T-helper 2 cell treated with Interferon-gamma antibody and Interleukin-4, amounts not matched to agents 100 ng/mL and 5 ng/mL, for 36 hours (primary cell): ENCODE results near the gene PLEKHN1. TPM values are rescaled to one million over a fixed set of nuclear protein-coding genes. Genes with fewer than 3 reads are reported as not detected.

Experiments used
- intact Hi-C: fragments of 100-400 bp; cut with micrococcal nuclease; formaldehyde crosslinking; loops from one replicate; pipeline ENCODE4 v1.15.1; 2023
- total RNA-seq: library from RNA; stranded (reverse); gene quantifications from 2 replicates; pipeline ENCODE4 v1.2.3, GENCODE V29; 2022

PLEKHN1 gene
- total RNA-seq, 1 donor from 2014 or later = 2.2 TPM

GRCh38 chr1:973459-974292, 7.4 kb downstream of the PLEKHN1 start:
- intact Hi-C loops = no loop called here

- intact Hi-C loops = no loop called here
Measured at GRCh38 chr1:974293-974640, 8.0 kb downstream of the PLEKHN1 start.

- intact Hi-C loops = loop anchor here (5.0 kb wide), 1 partner anchor 68 kb away; no protein-coding TSS in a partner anchor
Measured at GRCh38 chr1:974687-975328, 8.5 kb downstream of the PLEKHN1 start.

- intact Hi-C loops = loop anchor here (5.0 kb wide), 1 partner anchor 68 kb away; no protein-coding TSS in a partner anchor
Measured at GRCh38 chr1:975365-975764, 9.1 kb downstream of the PLEKHN1 start.

GRCh38 chr1:975896-976683, 9.8 kb downstream of the PLEKHN1 start:
- intact Hi-C loops = loop anchor here (5.0 kb wide), 1 partner anchor 69 kb away; no protein-coding TSS in a partner anchor

GRCh38 chr1:976791-977190, 10.5 kb downstream of the PLEKHN1 start:
- intact Hi-C loops = loop anchor here (5.0 kb wide), 1 partner anchor 69 kb away; no protein-coding TSS in a partner anchor

- intact Hi-C loops = loop anchor here (5.0 kb wide), 1 partner anchor 71 kb away; no protein-coding TSS in a partner anchor
Measured at GRCh38 chr1:978069-978834, 12.0 kb downstream of the PLEKHN1 start.

- intact Hi-C loops = loop anchor here (5.0 kb wide), 1 partner anchor 72 kb away; no protein-coding TSS in a partner anchor
Measured at GRCh38 chr1:978835-979743, 12.8 kb downstream of the PLEKHN1 start.

- intact Hi-C loops = loop anchor here (5.0 to 10.0 kb wide), 2 partner anchors 55 to 72 kb away; no protein-coding TSS in a partner anchor
Measured at GRCh38 chr1:979744-980072, 13.4 kb downstream of the PLEKHN1 start.

- intact Hi-C loops = loop anchor here (10.0 kb wide), 1 partner anchor 55 kb away; no protein-coding TSS in a partner anchor
Measured at GRCh38 chr1:980137-980571, 13.9 kb downstream of the PLEKHN1 start.

- intact Hi-C loops = loop anchor here (10.0 kb wide), 1 partner anchor 54 kb away; no protein-coding TSS in a partner anchor
Measured at GRCh38 chr1:980602-981395, 14.5 kb downstream of the PLEKHN1 start.

- intact Hi-C loops = loop anchor here (10.0 kb wide), 1 partner anchor 53 kb away; no protein-coding TSS in a partner anchor
Measured at GRCh38 chr1:981491-981954, 15.2 kb downstream of the PLEKHN1 start.

- intact Hi-C loops = loop anchor here (10.0 kb wide), 1 partner anchor 53 kb away; no protein-coding TSS in a partner anchor
Measured at GRCh38 chr1:981955-982558, 15.8 kb downstream of the PLEKHN1 start, which contains the start of gene PERM1. PERM1 (minus strand) TSS chr1:982093; CDS start chr1:981029, 1,064 bp downstream.

- intact Hi-C loops = loop anchor here (10.0 kb wide), 1 partner anchor 52 kb away; no protein-coding TSS in a partner anchor
Measured at GRCh38 chr1:982765-983436, 16.6 kb downstream of the PLEKHN1 start.

- intact Hi-C loops = loop anchor here (1.0 to 10.0 kb wide), 2 partner anchors 51 to 79 kb away; no protein-coding TSS in a partner anchor
Measured at GRCh38 chr1:983798-984475, 17.7 kb downstream of the PLEKHN1 start.

- intact Hi-C loops = loop anchor here (1.0 to 10.0 kb wide), 2 partner anchors 50 to 79 kb away; no protein-coding TSS in a partner anchor
Measured at GRCh38 chr1:984476-984814, 18.2 kb downstream of the PLEKHN1 start.
